Astrocyte (in vitro differentiated cells and primary cell): Measurements from ENCODE around the gene PARN.

Source experiments
- CTCF ChIP-seq: IDR thresholded peaks from 2 replicates; pipeline ENCODE4 v1.5.1; 2011; ENCODE audit warnings: low read depth, mild to moderate bottlenecking, inconsistent platforms, low read length, moderate library complexity; ENCODE audit not compliant: insufficient read depth
- EZH2 ChIP-seq: IDR thresholded peaks from 2 replicates; pipeline ENCODE4 v1.6.1; 2012; ENCODE audit warnings: mild to moderate bottlenecking, low read length, inconsistent platforms; ENCODE audit not compliant: insufficient read depth

GRCh38 chr16:14436401-14436955 lies 193.6 kb downstream of the PARN start:
- TF ChIP-seq CTCF (no peak), EZH2 (no peak)
